Dermis microvascular lymphatic vessel endothelial cell (primary cell): ENCODE measurements around the gene HPS4. TPM values are rescaled to one million over a fixed set of nuclear protein-coding genes. Genes with fewer than 3 reads are reported as not detected.
"Not testable (repeated sequence)": the region's sequence is repeated elsewhere in the genome, so short reads cannot be mapped to it uniquely, and the experiment has no call there.

Source experiments
- DNase-seq, 2 donors: peaks; one replicate each; pipeline versions ENCODE4 v3.0.0 to v3.0.0-alpha.2; 2010; ENCODE audit warnings: low read depth in 2 of 2
- total RNA-seq: library from RNA; depleted of rRNA; stranded (reverse); fragments of >200 nt; gene quantifications from 2 replicates; pipeline ENCODE4 v1.2.1, GENCODE V29; 2014

Gene HPS4
- total RNA-seq, 1 donor from 2014 or later = 11.6 TPM

DNA sequence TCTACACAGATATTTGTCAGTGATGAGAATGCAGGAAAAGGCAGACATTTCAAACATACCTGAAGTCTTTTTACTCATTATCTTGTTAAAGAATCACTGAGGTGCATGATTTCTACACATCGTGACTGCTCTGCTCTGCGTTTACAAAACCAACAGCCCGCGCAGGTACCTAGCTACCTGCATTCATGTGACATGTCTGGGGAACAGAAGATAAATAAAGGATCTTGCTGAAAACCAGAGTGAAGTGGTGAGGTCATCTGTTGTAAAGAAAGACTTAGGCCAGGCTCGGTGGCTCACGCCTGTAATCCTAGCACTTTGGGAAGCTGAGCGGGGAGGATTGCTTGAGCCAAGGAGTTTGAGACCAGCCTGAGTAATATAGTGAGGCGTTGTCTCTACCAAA lies 38.8 kb downstream of the HPS4 start:
- no peak for DNase-seq

DNA sequence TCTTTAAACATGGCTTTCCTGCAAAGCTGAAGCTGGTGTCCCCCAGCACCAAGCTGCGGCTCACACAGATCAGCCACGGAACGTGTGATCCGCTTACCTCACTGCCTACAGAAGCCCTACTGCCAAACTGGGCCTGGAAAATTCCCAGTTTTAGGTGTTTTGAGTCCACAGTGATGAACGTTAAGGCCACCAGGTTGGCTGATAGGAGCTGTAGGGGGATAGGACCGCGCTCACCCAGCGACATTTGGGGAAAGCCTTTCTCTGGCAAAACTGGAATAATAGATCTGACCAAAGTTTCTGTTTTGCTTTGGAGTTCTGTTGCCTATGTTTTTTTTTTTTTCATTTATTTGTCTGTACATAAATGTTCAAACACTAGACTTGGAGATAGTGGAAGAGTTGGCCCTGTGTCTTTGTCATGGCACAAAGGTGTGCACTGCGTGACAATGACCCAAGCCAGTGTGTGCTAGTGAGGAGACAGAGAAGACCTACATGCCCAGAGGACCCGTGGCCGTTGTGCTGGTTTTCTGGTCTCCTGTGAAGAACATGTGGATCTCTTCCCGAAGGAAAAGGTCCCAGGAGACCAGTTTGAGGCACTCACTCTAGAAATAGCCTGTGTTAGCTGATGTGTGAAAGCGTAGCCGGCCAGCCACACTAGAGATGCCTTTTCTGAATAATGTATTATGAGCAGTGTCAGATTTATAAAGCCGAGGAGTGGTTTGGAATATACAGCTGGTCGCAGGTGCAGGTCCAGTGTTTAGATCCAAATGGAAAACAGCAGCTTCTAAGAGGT lies 39.5 kb downstream of the HPS4 start:
- DNase-seq = no peak

DNA sequence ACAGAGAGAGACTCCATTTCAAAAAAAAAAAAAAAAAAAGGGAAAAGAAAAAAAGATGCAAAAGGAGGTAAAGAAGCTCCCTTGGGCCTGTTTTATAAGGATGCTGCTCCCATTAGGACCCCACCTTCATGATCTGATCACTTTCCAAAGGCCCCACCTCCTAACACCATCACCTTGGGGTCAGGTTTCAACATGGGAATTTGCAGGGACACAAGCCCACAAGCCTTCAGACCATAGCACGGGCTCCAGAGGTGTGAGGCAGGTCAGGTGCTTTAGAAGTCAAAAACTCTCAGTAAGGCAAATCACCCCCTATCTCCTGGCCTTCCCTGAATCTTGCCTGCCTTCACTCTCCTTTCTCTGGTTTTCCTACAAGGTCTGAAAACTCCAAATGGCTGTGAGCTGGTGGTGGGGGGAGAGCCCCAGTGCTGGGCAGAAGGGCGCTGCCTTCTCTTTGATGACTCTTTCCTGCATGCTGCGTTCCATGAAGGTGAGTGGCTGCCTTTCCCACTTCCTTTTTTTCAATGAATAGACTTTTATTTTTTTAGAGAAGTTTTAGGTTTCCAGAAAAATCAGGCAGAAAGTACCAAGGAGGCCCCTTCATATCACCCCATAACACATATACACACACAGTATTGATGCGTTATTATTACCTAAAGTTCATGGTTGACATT lies 41.4 kb downstream of the HPS4 start:
- peak in 1 of 2 donors; percentile 7 for DNase-seq

DNA sequence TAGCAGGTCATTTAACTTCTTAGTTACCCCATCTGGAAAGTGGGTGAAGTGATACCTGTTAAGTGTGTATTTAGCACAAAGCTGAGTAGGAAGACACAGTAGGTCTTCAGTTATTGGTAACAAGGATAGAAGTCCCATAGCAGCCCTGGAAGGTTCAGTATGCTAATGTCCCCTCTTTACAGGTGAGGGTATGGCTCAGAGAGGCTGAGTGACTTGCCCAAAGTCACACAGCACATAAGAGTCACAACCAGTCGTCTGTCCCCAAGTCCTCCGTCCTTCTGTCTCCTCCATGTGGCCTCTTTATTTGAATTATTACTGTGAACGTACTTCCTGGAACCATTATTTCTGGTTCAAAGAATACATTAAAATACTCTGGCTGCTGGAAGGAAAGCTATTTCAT lies 44.0 kb downstream of the HPS4 start:
- no peak for DNase-seq

DNA sequence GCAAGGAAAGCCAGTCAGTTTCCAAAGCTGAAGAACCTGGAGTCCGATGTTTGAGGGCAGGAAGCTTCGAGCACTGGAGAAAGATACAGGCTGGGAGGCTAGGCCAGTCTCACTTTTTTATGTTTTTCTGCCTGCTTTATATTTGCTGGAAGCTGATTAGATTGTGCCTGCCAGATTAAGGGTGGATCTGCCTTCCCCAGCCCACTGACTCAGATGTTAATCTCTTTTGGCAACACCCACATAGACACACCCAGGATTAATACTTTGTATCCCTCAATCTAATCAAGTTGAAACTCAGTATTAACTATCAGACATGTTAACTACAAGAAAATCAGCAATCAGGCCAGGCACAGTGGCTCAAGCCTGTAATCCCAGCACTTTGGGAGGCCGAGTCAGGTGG lies 44.8 kb downstream of the HPS4 start:
- DNase-seq = not testable (repeated sequence)

DNA sequence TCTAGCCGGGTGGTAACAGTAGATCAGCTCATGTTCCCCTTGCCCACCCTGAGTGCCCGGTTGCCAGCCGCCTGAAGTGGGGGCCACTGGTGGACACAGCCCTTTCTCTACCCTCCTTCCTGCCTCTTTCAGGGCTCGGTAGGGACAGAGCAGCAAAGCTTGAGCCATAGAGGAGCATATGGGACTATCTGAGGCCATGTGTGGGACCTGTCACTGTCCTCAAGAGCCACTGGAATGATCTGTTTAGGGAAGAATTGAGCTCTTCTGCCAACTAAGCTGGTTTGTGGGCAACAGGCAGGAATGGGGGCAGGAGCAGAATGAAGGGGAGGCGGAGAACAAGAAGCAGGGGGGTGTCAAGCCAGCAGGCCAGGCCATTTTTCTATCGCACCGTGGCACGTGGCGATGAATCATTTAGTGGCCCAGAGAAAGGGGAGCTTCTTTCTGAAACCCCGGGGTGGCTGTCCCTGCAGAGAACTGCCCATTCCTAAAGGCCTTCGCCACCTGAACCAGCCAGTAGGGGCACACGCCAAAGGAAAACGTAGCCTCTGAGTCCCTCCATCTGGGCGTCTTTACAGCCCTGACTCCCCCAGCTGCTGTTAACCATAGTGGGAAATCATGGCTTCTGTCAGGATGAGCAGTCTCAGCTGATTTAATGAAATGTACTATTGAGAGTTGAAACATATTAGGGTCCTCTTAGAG lies 45.7 kb downstream of the HPS4 start:
- DNase-seq = no peak

DNA sequence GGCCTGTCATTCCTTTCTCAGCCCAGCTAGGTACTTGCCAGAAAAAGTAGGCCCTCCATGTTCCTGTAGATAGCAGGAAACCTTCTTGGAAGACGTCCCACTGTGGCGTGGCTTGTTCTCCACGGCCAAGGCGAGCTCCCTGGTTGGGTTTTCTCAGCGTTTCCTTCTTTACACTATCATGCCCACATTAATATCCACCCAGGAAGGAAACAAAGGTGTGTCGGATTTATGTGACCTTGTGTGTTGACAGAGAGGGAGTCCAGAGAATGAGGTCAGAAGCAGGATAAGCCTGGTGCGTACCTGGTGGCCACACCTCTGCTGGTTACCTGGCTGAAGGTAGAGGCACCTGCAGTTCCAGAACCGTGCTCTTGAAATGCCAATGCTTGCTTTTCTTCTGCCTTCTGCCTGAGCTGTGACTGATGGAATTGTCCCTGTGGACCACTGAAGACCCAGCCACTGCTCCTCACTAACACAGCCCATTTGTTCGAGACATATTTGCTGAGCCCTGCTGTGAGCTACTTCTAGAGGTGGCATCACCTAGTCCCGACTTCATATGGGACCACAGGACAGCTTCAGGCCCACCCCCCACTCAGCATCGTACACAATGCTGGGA lies 46.6 kb downstream of the HPS4 start:
- DNase-seq = no peak

DNA sequence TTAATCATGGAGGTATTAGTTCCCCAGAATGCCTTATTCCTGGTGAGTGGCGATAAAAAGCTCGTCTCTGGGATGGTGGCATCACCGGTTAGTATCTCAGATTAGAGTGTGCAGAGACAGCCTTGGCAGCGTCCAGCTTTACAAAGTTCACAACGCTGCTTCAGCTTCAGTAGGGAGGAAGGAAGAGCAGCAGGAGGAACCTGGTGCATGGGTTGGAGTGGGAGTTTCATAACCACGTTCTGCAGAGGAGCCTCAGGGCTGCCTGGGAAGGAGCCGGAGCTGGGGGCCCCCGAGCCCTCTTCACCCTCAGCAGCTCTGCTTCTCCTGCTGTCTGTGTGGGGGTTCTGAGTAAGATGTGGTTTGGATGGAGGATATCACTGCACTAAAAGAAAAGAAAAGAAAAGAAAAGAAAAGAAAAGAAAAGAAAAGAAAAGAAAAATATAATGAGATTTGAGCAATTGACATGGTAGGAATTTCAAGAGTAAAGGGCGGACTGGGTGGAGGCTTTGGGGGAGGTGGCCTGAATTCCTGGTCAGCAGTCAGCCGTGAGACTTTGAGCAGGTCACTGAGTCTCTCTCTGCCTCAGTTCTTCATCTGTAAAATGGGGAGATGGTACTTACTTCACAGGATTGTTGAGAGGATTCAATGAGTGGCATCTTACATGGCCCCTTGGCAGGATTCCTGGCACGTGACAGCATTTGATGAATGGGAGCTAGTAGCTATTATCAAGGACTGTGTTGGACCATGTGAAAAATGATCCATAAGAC lies 48.1 kb downstream of the HPS4 start:
- no peak for DNase-seq

DNA sequence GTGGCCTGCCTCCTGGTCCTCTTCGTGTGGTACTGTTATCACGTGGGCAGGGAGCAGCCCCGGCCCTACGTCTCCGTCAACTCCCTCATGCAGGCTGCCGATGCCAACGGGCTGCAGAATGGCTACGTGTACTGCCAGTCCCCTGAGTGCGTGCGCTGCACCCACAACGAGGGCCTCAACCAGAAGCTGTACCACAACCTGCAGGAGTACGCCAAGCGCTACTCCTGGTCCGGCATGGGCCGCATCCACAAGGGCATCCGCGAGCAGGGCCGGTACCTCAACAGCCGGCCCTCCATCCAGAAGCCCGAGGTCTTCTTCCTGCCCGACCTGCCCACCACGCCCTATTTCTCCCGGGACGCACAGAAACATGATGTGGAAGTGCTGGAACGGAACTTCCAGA lies 49.8 kb downstream of the HPS4 start:
- DNase-seq = no peak

DNA sequence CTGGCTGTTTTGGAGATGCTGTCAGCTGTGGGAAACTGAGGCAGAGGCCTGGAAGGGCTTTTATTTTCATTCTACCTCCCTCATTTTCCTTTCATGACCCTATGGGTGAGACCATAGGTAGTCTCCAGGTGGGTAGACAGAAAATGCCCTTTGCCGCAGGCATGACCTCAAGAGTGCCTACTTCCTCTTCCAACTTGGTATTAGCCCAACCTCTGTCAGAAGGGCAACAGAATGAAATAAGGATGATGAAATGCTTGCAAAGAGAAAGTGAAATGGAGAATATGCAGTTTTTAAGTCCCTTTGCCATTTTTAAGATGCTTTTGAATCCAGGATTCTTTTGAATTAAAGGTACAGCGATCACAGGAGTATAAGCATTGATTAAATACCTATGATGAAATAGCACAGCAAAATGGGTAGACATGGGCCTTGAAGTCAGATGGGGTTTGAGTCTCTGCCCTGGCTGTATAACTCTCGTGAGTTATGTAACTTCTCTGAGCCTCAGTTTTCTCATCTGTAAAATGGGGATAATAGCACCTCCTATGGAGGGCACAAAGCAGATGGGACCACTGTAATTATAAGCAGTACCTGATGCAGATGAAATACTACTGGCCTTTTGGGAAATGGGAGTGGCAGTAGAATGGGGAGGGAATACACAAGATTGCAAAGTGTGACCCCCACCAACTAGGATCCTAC lies 50.8 kb downstream of the HPS4 start:
- DNase-seq = no peak

DNA sequence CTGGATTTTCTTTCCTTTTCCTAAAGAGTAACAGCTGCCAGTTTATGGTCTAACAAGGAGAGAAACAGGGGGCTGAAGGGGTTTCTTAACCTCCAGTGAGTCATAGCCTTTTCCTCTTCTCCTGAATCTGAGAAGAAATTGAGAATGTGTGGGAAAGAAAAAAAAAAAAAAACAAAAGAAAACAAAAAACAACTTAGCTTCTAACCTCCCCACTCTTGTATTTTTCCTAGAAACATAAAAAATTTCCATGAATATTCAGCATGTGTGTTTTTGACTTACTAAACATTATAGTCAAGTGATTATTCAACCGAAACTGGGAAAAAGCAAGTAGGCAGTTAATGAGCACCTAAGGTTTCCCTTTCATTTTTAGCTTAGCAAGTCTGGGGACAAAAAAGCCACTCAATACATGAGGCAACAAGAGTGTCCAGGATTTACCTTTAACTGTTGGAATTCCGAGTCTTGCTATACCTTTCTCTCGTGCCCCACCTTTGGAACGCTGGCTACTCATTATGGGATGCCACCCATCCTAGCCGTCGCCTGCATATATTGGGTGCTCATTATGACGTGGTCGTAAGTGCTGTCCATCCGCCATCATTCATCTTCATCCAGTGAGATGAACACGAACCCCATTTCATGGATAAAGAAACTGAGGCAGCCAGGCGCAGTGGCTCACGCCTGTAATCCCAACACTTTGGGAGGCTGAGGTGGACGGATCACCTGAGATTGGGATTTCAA lies 52.2 kb downstream of the HPS4 start:
- DNase-seq = peak in 1 of 2 donors; percentile 83

DNA sequence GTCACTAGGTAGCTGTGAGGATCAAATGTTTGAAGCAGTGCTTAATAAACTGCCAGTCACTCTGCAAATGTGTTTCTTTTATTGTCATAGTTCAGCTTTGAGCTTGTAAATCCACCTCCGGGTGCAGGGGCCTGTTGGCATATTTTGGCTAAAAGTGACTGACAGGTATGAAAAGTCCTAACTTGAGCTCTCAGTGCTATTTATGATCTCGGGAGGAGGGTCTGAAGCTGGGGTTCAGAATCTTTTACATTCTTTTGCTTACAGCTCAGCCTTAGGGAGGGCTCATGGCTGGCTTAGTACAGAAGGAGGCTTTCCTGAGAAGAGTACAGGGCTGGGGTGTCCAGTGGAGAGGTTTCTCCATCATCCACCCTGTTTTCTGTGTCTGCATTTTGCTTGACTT lies 53.0 kb downstream of the HPS4 start:
- no peak for DNase-seq

DNA sequence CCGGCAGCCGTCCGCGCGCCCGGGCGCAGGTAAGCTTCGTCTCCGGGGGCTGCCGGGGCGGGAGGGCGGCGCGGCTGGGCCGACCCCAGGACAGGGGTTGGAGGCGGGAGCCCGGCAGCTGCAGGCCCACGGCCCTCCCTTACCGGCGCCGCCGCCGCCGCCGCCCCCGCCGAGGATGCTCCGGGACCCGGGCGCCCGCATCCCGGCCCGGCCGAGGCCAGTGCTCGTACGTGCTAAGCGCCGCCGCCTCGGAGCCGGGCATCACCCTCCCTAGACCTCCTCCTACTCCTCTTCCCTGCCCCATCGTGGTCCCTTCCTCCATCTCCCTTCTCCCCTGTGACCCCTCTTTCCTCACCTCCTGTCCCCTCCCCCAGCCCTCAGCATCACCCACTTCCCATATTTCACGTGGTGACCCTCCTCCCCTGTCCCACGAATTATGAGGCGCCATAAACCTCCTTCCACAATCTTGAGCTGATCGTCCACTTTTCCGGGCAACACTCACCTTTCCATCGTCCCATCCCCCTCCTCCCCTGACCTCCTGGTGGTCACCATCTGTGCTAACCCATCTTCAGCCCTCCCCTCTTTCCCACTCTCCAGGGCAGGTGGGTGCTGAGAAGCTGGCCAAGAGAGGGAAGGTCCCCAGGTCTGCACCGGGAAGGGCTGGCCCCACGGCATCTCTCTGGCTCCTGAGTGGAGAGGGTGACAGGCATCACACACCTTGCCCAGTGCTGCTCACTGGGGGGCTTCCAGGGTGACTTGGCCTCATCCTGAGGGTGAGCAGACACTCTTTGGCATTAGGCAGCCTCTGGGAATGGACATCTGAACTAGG lies 53.9 kb downstream of the HPS4 start:
- DNase-seq = peak in 1 of 2 donors; percentile 9

DNA sequence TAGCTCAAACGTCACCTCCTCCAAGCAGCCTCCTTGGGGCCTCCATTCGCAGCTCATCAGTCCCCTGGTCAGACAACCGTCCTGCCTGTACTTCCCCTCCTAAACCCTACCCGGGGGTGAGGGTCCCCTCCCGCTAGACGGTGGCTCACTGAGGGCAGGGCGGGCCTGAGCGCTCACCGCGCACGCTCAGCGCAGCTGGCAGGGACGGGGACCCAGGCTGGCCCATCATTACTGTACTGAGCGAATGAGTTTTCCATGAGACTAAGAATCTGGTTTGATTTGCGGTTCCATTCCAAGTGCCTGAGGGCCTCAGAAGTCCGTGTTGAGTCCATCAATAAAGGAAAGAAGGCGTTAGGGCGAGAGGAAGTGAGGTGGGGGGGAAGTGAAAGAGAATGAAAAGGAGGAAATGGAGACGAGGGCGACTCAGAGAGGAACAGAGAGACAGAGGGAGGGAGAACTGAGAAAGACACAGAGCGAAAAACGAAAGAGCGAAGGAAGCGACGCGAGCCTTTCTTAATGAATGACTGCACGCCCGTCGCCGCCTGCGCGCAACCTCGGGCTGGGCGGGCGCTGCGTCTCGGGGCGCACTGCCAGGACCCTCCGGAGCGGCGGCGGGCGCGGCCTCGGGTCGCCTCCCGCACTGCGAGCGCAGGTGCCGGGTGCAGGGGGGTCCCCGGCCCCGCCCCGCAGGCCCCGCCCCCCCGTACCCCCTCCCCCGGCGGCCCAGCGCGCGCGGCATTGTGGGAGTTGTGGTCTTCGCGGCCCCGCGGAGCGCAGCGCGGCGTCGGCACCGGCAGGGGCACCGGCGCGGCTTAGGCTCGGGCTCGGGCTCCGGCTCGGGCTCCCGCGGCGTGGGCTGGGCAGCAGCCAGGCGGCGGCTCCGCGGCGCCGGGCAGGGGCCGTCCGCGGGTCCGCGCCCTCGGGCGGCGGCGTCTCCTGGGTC lies 54.8 kb downstream of the HPS4 start, which contains the start of gene ASPHD2:
ASPHD2 (plus strand) TSS at position 746 of the 943 bp plus-strand sequence. CDS start 4,356 bp downstream, outside the sequence.
- DNase-seq = peak in 1 of 2 donors; percentile 63

DNA sequence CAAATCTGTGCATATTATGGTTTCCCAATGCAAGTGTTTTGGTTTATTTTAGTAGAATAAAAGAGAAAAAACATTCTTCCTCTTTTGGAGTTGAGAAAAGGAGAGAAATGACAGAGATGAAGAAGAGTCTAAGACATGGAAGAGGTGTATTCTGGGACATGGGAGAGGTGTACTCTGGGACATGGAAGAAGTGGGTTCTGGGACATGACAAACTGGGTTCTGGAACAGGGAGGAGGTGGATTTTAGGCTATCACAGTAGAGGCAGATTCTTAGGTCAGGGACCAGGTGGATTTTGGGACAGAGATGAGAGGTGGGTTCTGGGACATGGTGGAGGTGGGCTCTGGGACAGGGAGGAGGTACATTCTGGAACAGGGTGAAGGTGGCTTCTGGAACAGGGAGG lies 56.7 kb downstream of the HPS4 start:
- DNase-seq = no peak

DNA sequence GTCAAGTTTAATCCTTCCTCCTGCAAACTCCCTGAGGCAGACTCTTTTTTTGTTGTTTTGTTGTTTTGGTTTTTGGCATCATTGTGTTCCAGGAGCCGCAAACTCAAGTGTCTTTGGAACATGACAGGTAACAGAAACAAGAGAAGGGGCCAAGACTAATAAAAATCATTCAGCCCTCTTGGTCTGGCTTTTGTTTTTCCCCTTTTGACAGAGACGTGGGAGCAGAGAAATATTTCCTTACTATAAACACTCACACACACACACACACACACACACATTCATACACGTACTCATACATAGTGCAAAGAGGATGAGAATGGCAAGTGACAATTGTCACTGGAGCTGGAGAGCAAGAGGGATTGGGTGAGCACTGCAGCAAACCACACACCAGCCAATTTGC lies 65.0 kb downstream of the HPS4 start:
- no peak for DNase-seq

DNA sequence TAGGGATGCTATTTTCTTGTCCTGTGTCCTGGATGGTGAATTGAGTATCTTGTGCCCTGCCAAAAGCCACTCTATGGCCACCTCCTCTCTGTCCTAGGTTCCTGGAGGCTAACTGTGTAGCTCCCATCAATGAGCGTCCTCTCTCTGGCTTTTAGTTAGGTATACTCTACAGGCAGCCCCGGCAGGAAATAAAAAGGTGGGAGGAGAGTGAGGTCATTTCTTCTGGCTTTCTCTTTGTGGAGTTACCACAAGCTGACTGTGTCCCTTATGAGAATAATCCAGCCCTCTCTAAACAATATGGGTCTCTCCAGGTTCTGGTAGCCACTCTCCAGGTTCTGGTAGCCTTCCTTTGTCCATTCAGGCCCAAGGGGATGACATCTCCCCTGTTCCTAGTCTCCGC lies 66.2 kb downstream of the HPS4 start:
- no peak for DNase-seq
